ENCODE data around the gene AGBL4.

GRCh38 chr1:48738356-48738755, 1285.4 kb downstream of the AGBL4 start:
- TF ChIP-seq MAX (IDR thresholded peaks at IDR 0.05) (no peak), POLR2A (IDR thresholded peaks at IDR 0.05; ENCODE audit: borderline replicate concordance, extremely low read depth, insufficient read depth, insufficient read length) (no peak), JUND (IDR thresholded peaks at IDR 0.05) (no peak)

Data from HCT116 (cell line).